ENCODE data around the gene KCNQ2.
"Not testable (repeated sequence)": the region's sequence is repeated elsewhere in the genome, so short reads cannot be mapped to it uniquely, and the experiment has no call there.

Gene KCNQ2

GRCh38 chr20:63517376-63518309 is 45.2 kb upstream of the KCNQ2 start:
- Histone ChIP-seq H3K4me3 (no peak overlapping the region), H3K9ac (ENCODE audit: insufficient read length) (no peak overlapping the region), H3K27ac (no peak overlapping the region), H3K9me3 (ENCODE audit: low read depth, low read length) (no peaks in the 10 kb centered on the region; the same call in 1 of the 2 replicates), H3K36me3 (ENCODE audit: insufficient read depth, low read length) (peaks cover 8% of the 10 kb centered on the region; the same call in 1 of the 2 replicates)
- DNase-seq (ENCODE audit: low read depth, low spot score): no peak
- no peak for TF ChIP-seq EZH2 (IDR thresholded peaks at IDR 0.05)
- TF ChIP-seq POLR2AphosphoS5 (IDR thresholded peaks at IDR 0.05; ENCODE audit: borderline replicate concordance, low read depth, low read length): no peak
- TF ChIP-seq FOXP2 (optimal IDR thresholded peaks at IDR 0.05; ENCODE audit: control extremely low read depth, extremely low read length, insufficient read depth): no peak

DNA sequence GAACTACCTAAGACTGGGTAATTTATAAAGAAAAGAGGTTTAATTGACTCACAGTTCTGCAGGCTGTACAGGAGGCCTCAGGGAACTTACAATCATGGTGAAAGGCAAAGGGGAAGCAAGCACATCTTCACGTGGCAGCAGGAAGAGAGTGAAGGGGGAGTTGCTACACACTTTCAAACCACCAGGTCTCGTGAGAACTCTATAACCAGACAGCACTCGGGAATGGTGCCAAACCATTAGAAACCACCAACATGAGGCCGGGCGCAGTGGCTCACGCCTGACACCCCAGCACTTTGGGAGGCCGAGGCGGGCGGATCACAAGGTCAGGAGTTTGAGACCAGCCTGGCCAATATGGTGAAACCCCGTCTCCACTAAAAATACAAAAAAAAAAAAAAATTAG is 42.1 kb upstream of the KCNQ2 start:
- not testable (repeated sequence) for H3K36me3 ChIP-seq (ENCODE audit: insufficient read depth, low read length); H3K27ac ChIP-seq; DNase-seq (ENCODE audit: low read depth, low spot score); H3K4me3 ChIP-seq; H3K9ac ChIP-seq (ENCODE audit: insufficient read length); H3K9me3 ChIP-seq (ENCODE audit: low read depth, low read length)

DNA sequence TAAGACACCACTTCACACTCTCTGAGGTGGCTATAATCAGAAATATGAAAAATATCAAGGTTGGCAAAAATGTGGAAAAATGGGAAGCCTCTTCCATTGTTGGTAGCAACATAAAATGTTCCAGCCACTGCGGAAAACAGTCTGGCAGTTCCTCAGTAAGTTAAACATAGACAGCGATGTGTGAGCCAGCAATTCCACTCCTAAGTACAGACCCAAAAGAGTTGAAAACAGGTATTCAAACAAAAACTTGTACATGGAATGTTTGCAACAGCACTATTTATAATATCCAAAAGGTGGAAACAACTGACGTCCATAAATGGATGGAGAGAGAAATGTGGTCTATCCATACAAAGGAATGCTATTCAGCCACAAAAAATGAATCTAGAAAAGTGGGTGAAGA is 40.8 kb upstream of the KCNQ2 start:
- no peak for DNase-seq (ENCODE audit: low read depth, low spot score)
- Histone ChIP-seq H3K9me3 (ENCODE audit: low read depth, low read length) (no peaks in the 10 kb centered on the region), H3K27ac (no peak overlapping the region), H3K36me3 (ENCODE audit: insufficient read depth, low read length) (no peaks in the 10 kb centered on the region), H3K9ac (ENCODE audit: insufficient read length) (no peak overlapping the region), H3K4me3 (no peak overlapping the region)
- TF ChIP-seq FOXP2 (optimal IDR thresholded peaks at IDR 0.05; ENCODE audit: control extremely low read depth, extremely low read length, insufficient read depth) (no peak), EZH2 (IDR thresholded peaks at IDR 0.05) (no peak), POLR2AphosphoS5 (IDR thresholded peaks at IDR 0.05; ENCODE audit: borderline replicate concordance, low read depth, low read length) (no peak)

- Histone ChIP-seq H3K4me3 (no peak overlapping the region), H3K9me3 (ENCODE audit: low read depth, low read length) (no peaks in the 10 kb centered on the region), H3K9ac (ENCODE audit: insufficient read length) (no peak overlapping the region), H3K36me3 (ENCODE audit: insufficient read depth, low read length) (no peaks in the 10 kb centered on the region), H3K27ac (no peak overlapping the region)
- DNase-seq (ENCODE audit: low read depth, low spot score): no peak
- TF ChIP-seq POLR2AphosphoS5 (IDR thresholded peaks at IDR 0.05; ENCODE audit: borderline replicate concordance, low read depth, low read length): no peak
- no peak for TF ChIP-seq FOXP2 (optimal IDR thresholded peaks at IDR 0.05; ENCODE audit: control extremely low read depth, extremely low read length, insufficient read depth)
- TF ChIP-seq EZH2 (IDR thresholded peaks at IDR 0.05): no peak
Measured at GRCh38 chr20:63509088-63509564, 36.7 kb upstream of the KCNQ2 start.

GRCh38 chr20:63508072-63508768 is 35.8 kb upstream of the KCNQ2 start:
- no peak for DNase-seq (ENCODE audit: low read depth, low spot score)
- H3K36me3 ChIP-seq (ENCODE audit: insufficient read depth, low read length): no peaks in the 10 kb centered on the region
- TF ChIP-seq EZH2 (IDR thresholded peaks at IDR 0.05) (no peak), FOXP2 (optimal IDR thresholded peaks at IDR 0.05; ENCODE audit: control extremely low read depth, extremely low read length, insufficient read depth) (no peak), POLR2AphosphoS5 (IDR thresholded peaks at IDR 0.05; ENCODE audit: borderline replicate concordance, low read depth, low read length) (no peak)
- H3K9me3 ChIP-seq (ENCODE audit: low read depth, low read length): no peaks in the 10 kb centered on the region
- no peak overlapping the region for H3K4me3 ChIP-seq
- H3K9ac ChIP-seq (ENCODE audit: insufficient read length): no peak overlapping the region
- H3K27ac ChIP-seq: no peak overlapping the region

DNA sequence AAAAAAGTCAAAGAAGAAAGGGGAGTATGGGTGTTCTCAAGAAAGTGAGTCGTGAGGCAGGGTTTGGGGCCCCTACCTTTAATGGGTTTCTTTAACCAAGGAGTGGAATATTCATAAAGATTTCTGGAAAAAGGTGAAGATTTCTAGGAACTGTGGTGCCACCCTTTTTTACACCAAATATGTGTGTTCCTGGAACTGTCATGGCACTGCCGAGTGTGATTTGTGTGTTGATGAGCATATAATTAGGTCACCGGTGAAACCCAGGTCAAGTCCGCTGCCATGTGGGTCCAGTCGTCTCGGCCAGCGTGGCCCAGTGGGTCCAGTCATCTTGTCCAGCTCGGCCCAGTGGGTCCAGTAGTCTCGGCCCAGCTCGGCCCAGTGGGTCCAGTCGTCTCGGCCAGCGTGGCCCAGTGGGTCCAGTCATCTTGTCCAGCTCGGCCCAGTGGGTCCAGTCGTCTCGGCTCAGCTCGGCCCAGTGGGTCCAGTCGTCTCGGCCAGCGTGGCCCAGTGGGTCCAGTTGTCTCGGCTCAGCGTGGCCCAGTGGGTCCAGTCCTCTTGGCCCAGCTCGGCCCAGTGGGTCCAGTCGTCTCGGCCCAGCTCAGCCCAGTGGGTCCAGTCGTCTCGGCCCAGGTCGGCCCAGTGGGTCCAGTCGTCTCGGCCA is 34.8 kb upstream of the KCNQ2 start:
- Histone ChIP-seq H3K4me3 (no peak overlapping the region), H3K9me3 (ENCODE audit: low read depth, low read length) (no peaks in the 10 kb centered on the region)
- TF ChIP-seq EZH2 (IDR thresholded peaks at IDR 0.05) (no peak), POLR2AphosphoS5 (IDR thresholded peaks at IDR 0.05; ENCODE audit: borderline replicate concordance, low read depth, low read length) (no peak), FOXP2 (optimal IDR thresholded peaks at IDR 0.05; ENCODE audit: control extremely low read depth, extremely low read length, insufficient read depth) (no peak)

GRCh38 chr20:63505723-63506122 is 33.3 kb upstream of the KCNQ2 start:
- H3K9me3 ChIP-seq (ENCODE audit: low read depth, low read length): no peaks in the 10 kb centered on the region
- H3K4me3 ChIP-seq: no peak overlapping the region
- no peak for DNase-seq (ENCODE audit: low read depth, low spot score)
- no peaks in the 10 kb centered on the region for H3K36me3 ChIP-seq (ENCODE audit: insufficient read depth, low read length)
- no peak overlapping the region for H3K27ac ChIP-seq
- no peak overlapping the region for H3K9ac ChIP-seq (ENCODE audit: insufficient read length)
- TF ChIP-seq EZH2 (IDR thresholded peaks at IDR 0.05) (no peak), POLR2AphosphoS5 (IDR thresholded peaks at IDR 0.05; ENCODE audit: borderline replicate concordance, low read depth, low read length) (no peak), FOXP2 (optimal IDR thresholded peaks at IDR 0.05; ENCODE audit: control extremely low read depth, extremely low read length, insufficient read depth) (no peak)

More for the DNA sequence above, 34.8 kb upstream of the KCNQ2 start:
- Histone ChIP-seq H3K9ac (ENCODE audit: insufficient read length) (no peak overlapping the region), H3K36me3 (ENCODE audit: insufficient read depth, low read length) (no peaks in the 10 kb centered on the region), H3K27ac (no peak overlapping the region)
- no peak for DNase-seq (ENCODE audit: low read depth, low spot score)

- no peak for DNase-seq (ENCODE audit: low read depth, low spot score)
- no peaks in the 10 kb centered on the region for H3K9me3 ChIP-seq (ENCODE audit: low read depth, low read length)
- H3K36me3 ChIP-seq (ENCODE audit: insufficient read depth, low read length): no peaks in the 10 kb centered on the region
- TF ChIP-seq POLR2AphosphoS5 (IDR thresholded peaks at IDR 0.05; ENCODE audit: borderline replicate concordance, low read depth, low read length) (no peak), EZH2 (IDR thresholded peaks at IDR 0.05) (no peak), FOXP2 (optimal IDR thresholded peaks at IDR 0.05; ENCODE audit: control extremely low read depth, extremely low read length, insufficient read depth) (no peak)
- no peak overlapping the region for H3K9ac ChIP-seq (ENCODE audit: insufficient read length)
- H3K4me3 ChIP-seq: no peak overlapping the region
- no peak overlapping the region for H3K27ac ChIP-seq
Measured at GRCh38 chr20:63505281-63505680, 32.8 kb upstream of the KCNQ2 start.
